Measurements from ENCODE around the gene MMP14.
"Not testable (repeated sequence)": the region's sequence is repeated elsewhere in the genome, so short reads cannot be mapped to it uniquely, and the experiment has no call there.

The MMP14 gene

GRCh38 chr14:22842211-22843122 lies 6.1 kb downstream of the MMP14 start:
- no peak for DNase-seq

GRCh38 chr14:22843123-22843925 lies 6.9 kb downstream of the MMP14 start:
- DNase-seq = no peak

DNA sequence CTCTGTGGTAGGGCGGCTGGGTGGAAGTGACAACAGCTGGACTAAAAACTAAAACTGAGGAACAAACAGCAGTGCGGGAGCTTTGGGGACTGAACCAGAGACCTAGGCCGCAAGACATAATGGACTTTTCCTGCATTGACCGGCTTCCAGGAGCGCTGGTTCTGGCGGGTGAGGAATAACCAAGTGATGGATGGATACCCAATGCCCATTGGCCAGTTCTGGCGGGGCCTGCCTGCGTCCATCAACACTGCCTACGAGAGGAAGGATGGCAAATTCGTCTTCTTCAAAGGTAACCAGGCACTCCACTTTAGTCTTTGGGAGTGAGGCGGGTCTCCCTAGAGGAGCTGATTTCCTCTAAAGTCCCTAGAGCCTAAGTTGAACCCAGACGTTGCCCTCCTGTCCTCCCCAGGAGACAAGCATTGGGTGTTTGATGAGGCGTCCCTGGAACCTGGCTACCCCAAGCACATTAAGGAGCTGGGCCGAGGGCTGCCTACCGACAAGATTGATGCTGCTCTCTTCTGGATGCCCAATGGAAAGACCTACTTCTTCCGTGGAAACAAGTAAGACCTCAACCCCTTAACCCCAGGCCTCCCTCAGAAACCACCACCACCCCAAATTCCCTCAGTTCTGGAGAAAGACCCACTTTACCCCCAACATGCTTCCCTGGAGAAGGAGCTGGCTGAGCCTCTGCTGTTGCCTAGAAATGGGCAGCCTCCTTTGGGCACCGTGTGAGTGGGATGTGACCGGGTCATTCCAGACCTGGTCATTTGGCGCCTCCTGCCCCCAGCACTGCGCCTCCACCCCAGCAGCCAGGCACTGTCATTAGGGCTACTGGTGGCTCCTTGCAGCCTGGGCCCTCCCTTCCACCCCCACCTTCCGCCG lies 8.1 kb downstream of the MMP14 start:
- DNase-seq = no peak

GRCh38 chr14:22845103-22845394 lies 8.7 kb downstream of the MMP14 start:
- no peak for DNase-seq

DNA sequence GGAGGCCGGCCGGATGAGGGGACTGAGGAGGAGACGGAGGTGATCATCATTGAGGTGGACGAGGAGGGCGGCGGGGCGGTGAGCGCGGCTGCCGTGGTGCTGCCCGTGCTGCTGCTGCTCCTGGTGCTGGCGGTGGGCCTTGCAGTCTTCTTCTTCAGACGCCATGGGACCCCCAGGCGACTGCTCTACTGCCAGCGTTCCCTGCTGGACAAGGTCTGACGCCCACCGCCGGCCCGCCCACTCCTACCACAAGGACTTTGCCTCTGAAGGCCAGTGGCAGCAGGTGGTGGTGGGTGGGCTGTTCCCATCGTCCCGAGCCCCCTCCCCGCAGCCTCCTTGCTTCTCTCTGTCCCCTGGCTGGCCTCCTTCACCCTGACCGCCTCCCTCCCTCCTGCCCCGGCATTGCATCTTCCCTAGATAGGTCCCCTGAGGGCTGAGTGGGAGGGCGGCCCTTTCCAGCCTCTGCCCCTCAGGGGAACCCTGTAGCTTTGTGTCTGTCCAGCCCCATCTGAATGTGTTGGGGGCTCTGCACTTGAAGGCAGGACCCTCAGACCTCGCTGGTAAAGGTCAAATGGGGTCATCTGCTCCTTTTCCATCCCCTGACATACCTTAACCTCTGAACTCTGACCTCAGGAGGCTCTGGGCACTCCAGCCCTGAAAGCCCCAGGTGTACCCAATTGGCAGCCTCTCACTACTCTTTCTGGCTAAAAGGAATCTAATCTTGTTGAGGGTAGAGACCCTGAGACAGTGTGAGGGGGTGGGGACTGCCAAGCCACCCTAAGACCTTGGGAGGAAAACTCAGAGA lies 9.6 kb downstream of the MMP14 start:
- no peak for DNase-seq

- no peak for DNase-seq
These were observed 10.5 kb downstream of the MMP14 start for GRCh38 chr14:22846811-22847307.

- DNase-seq = no peak
These were observed 11.4 kb downstream of the MMP14 start for GRCh38 chr14:22847661-22848341.

DNA sequence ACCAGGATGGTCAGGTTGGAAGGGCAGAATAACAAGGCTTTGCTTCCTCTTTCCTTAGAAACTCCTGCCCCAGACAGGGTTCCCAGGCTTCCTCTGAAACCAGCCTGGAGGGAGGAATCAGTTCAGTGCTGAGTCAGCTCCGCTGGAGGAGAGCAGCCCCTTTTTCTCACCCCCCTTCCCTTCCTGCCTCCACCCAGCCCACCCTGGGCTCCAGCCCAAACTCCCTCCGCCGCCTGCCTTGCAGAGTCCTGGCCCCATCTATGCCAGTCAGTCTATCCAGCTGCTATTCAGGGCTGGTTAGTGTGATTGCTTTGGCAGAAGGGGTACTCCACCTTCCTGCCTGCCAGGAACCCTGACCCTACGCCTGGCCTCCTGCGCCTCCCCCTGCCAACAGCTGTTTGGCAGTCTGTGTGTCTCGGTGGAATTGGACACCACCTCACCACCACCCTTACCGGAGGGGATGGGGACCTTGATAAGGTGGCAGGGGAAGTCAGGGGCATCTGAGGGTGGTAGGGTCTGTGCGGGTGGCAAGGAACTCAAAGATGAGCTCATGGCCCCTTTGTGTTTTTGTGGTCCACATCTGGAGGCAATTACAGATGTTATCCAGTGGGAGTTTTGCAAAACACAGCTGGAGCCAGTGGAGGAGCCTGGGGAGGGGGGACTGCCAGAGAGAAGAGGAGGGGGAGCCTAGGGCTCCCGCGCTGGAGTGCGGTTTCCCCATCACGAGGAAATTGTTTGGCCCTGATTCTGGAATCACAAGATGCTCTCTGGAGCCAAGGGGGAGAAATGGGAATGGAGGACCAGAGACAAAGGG lies 12.2 kb downstream of the MMP14 start:
- no peak for DNase-seq

- DNase-seq = no peak
These were observed 12.9 kb downstream of the MMP14 start for GRCh38 chr14:22849212-22849819.

DNA sequence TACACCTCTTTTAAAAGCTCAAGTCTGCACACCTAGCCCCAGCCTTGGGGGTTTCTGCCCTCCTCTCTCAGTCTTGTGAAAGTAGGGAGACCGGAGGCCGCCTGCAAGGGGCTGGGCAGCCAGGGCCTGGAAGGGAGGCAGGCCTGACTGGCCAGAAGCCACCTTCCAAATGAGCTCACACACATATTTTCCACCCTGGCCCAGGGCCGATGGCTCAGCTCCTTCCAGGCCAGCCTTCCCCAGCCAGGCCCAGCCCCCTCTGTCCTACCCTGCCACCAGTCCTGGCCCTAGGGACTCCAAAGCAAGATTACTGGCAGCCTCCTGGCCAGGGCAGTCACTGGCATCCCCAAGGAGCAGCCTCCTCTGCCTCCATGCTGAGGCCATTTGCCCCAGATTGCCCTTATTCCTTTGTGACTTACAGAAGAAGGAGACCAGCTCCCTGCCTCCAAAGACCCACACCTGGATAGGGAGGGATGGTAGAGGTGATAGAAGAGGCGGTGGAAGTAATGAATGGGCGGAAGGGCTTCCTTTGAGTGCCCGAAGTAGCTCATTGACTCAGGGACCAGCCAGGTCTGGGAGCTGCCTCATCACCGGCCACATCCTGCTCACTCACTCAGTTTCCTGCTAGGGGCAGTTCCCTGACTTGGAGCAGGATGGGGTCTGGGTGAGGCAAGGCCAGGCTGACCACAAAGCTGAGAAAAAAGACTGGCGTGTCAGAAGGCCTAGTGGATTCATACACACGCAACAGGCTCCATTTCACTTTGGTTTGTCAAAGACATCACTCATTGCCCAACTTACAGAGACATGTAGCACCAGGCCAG lies 14.8 kb downstream of the MMP14 start:
- no peak for DNase-seq

- not testable (repeated sequence) for DNase-seq
These were observed 15.8 kb downstream of the MMP14 start for GRCh38 chr14:22852178-22852577.

GRCh38 chr14:22852599-22852939 lies 16.2 kb downstream of the MMP14 start:
- DNase-seq = no peak

- peak; percentile 84 for DNase-seq
These were observed 16.8 kb downstream of the MMP14 start for GRCh38 chr14:22852940-22853767.

DNA sequence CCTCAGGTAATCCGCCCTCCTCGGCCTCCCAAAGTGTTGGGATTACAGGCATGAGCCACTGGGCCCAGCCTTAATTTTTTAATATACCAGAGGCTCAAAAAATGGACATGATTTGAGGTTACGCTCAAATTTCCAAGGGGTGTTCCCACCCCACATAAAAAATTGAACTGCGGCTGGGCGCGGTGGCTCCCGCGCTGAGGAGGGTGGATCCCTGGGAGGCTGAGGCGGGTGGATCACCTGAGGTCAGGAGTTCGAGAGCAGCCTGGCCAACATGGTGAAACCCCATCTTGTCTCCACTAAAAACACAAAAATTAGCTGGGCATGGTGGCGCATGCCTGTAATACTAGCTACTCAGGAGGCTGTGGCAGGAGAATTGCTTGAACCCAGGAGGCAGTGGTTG lies 17.9 kb downstream of the MMP14 start:
- DNase-seq = not testable (repeated sequence)

- no peak for DNase-seq
These were observed 18.8 kb downstream of the MMP14 start for GRCh38 chr14:22854963-22855724.

- no peak for DNase-seq
These were observed 20.0 kb downstream of the MMP14 start for GRCh38 chr14:22856428-22856827.

GRCh38 chr14:22860377-22860776 lies 24.0 kb downstream of the MMP14 start:
- DNase-seq = not testable (repeated sequence)

GRCh38 chr14:22861651-22862050 lies 25.3 kb downstream of the MMP14 start:
- DNase-seq = no peak
